Vagina (tissue), 2 donors: Measurements from ENCODE around the gene PCNX3.

ENCODE experiments used
- CTCF ChIP-seq, 3 experiments: fragments of 450-650 bp in 2 of 3; fragments of 200-600 bp in 1 of 3; sonication (generic) in 1 of 3; IDR thresholded peaks; one replicate each; pipeline ENCODE4 v1.5.1; 2017 to 2019; ENCODE audit warnings: antibody characterized with exemption in 3 of 3, mild to moderate bottlenecking in 2 of 3, moderate library complexity in 2 of 3
- POLR2A ChIP-seq, 2 donors: fragments of 450-650 bp; IDR thresholded peaks; one replicate each; pipeline ENCODE4 v1.6.1; 2017; ENCODE audit warnings: antibody characterized with exemption in 2 of 2, mild to moderate bottlenecking in 2 of 2, moderate library complexity in 2 of 2

- no peak for TF ChIP-seq CTCF (IDR thresholded peaks at IDR 0.05)
- TF ChIP-seq POLR2A (IDR thresholded peaks at IDR 0.05) = no peak
These were observed 25.1 kb downstream of the PCNX3 start for GRCh38 chr11:65640483-65641296.
